Measurements from ENCODE around the gene SEPTIN1.

SEPTIN1 gene, protein sequence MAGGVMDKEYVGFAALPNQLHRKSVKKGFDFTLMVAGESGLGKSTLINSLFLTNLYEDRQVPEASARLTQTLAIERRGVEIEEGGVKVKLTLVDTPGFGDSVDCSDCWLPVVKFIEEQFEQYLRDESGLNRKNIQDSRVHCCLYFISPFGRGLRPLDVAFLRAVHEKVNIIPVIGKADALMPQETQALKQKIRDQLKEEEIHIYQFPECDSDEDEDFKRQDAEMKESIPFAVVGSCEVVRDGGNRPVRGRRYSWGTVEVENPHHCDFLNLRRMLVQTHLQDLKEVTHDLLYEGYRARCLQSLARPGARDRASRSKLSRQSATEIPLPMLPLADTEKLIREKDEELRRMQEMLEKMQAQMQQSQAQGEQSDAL

DNA sequence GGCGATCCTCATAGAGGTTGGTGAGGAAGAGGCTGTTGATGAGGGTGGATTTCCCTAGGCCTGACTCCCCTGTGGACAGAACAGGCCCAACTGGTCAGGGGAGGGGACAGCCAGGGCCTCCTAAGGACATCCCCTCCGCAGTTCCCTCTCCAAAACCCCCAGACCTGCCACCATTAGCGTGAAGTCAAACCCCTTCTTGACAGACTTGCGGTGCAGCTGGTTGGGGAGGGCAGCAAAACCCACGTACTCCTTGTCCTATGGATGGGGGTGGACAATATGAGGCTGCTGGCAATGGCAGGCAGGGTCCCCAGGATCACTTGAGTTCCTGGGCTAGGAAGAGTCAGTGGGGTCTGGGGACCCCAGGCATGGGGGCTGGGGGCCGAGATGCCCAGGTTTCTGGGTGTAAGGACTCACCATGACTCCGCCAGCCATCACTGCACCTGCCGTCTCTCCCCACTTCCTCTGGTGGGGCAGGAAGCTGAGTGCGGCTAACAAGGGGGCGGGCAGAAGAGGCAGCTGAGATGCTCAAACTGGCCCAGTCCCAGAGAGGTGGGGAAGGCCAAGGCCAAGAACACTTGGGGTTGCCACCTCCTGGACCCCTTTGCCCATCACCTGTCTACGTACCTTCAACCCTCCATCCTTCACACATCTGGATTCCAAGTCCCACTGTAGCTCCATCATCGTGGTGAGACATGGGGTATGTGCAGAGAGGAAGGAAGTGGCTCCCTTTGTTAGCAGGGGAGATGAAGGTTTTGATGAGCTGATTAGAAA lies at the start of gene SEPTIN1:
Gene SEPTIN1, minus strand, starts transcription at position 451 of the 771 bp plus-strand sequence. Its CDS starts 19 bp downstream, at position 432.
- DNase-seq (ENCODE audit: low read depth) = no peak
- no peak within 1 kb of the TSS for H3K4me3 ChIP-seq (ENCODE audit: low read depth, low read length)
- TF ChIP-seq, protein P1, sequence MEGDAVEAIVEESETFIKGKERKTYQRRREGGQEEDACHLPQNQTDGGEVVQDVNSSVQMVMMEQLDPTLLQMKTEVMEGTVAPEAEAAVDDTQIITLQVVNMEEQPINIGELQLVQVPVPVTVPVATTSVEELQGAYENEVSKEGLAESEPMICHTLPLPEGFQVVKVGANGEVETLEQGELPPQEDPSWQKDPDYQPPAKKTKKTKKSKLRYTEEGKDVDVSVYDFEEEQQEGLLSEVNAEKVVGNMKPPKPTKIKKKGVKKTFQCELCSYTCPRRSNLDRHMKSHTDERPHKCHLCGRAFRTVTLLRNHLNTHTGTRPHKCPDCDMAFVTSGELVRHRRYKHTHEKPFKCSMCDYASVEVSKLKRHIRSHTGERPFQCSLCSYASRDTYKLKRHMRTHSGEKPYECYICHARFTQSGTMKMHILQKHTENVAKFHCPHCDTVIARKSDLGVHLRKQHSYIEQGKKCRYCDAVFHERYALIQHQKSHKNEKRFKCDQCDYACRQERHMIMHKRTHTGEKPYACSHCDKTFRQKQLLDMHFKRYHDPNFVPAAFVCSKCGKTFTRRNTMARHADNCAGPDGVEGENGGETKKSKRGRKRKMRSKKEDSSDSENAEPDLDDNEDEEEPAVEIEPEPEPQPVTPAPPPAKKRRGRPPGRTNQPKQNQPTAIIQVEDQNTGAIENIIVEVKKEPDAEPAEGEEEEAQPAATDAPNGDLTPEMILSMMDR (IDR thresholded peaks at IDR 0.05; ENCODE audit: control insufficient read depth, extremely low read depth, insufficient read depth) = no peak

GRCh38 chr16:30430428-30430970 lies 48.1 kb upstream of the SEPTIN1 start:
- TF ChIP-seq, protein P1 (IDR thresholded peaks at IDR 0.05; ENCODE audit: control insufficient read depth, extremely low read depth, insufficient read depth) = no peak
- H3K4me3 ChIP-seq (ENCODE audit: low read depth, low read length) = no peak overlapping the region
- DNase-seq (ENCODE audit: low read depth) = no peak

GRCh38 chr16:30429678-30430427 lies 47.5 kb upstream of the SEPTIN1 start, which contains the start of gene DCTPP1:
Gene DCTPP1, minus strand, starts transcription at chr16:30430030. Its CDS starts 50 bp downstream, at chr16:30429980.
- TF ChIP-seq, protein P1 (IDR thresholded peaks at IDR 0.05; ENCODE audit: control insufficient read depth, extremely low read depth, insufficient read depth) = peak; percentile 77
- H3K4me3 ChIP-seq (ENCODE audit: low read depth, low read length) = peak within 1 kb of the TSS; percentile 94
- peak; percentile 100 for DNase-seq (ENCODE audit: low read depth)

- TF ChIP-seq, protein P1 (IDR thresholded peaks at IDR 0.05; ENCODE audit: control insufficient read depth, extremely low read depth, insufficient read depth) = no peak
- no peak for DNase-seq (ENCODE audit: low read depth)
- peak overlapping the region; percentile 94 for H3K4me3 ChIP-seq (ENCODE audit: low read depth, low read length)
Measured at GRCh38 chr16:30429418-30429677, 47.0 kb upstream of the SEPTIN1 start.

GRCh38 chr16:30428055-30428454 lies 45.7 kb upstream of the SEPTIN1 start:
- H3K4me3 ChIP-seq (ENCODE audit: low read depth, low read length) = peak overlapping the region; percentile 94; the same call in 1 of the 2 replicates
- no peak for DNase-seq (ENCODE audit: low read depth)
- TF ChIP-seq, protein P1 (IDR thresholded peaks at IDR 0.05; ENCODE audit: control insufficient read depth, extremely low read depth, insufficient read depth) = no peak

- TF ChIP-seq, protein P1 (IDR thresholded peaks at IDR 0.05; ENCODE audit: control insufficient read depth, extremely low read depth, insufficient read depth) = no peak
- no peak overlapping the region for H3K4me3 ChIP-seq (ENCODE audit: low read depth, low read length)
- no peak for DNase-seq (ENCODE audit: low read depth)
Measured at GRCh38 chr16:30421010-30421409, 38.6 kb upstream of the SEPTIN1 start.
